Measurements from ENCODE around the gene DNAI1.

DNAI1 gene

GRCh38 chr9:34502891-34503290, 44.3 kb downstream of the DNAI1 start:
- peaks cover 7% of the 10 kb centered on the region for H3K27me3 ChIP-seq (replicated peaks)
- DNase-seq, result no peak
- H3K36me3 ChIP-seq (replicated peaks), result no peaks in the 10 kb centered on the region
- no peak overlapping the region for H3K27ac ChIP-seq
- in situ Hi-C loops (cut with HindIII; ENCODE audit: low pct_ligation_motif_present, low sequenced_read_pairs), result no loop called here
- TF ChIP-seq CTCF (IDR thresholded peaks at IDR 0.05; ENCODE audit: low read depth, low read length, missing control alignments), result no peak
- H3K4me3 ChIP-seq (ENCODE audit: low read depth, low read length), result no peak overlapping the region

DNA sequence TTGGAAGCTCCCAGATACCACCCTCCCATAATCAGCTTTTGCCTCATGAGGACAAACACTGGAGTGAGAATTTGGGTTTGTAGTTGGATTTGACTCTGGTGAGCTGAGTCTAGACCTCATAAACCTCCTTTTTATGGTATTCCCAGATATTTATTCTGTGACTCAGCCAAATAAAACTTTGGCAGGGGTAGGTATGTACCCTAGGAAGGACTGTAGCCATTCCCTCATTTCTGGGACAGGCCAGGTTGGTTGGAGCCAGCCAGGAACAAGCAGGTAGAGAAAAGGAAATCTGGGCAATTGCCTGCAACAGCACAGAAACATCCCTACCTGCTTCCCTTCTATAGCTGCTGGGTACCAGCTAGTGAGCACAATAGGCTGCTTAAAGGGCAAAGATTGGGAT, 44.8 kb downstream of the DNAI1 start:
- no peak for DNase-seq
- TF ChIP-seq CTCF (IDR thresholded peaks at IDR 0.05; ENCODE audit: low read depth, low read length, missing control alignments), result no peak
- Histone ChIP-seq H3K27me3 (replicated peaks) (peaks cover 7% of the 10 kb centered on the region), H3K36me3 (replicated peaks) (no peaks in the 10 kb centered on the region), H3K27ac (no peak overlapping the region), H3K4me3 (ENCODE audit: low read depth, low read length) (no peak overlapping the region)
- in situ Hi-C loops (cut with HindIII; ENCODE audit: low pct_ligation_motif_present, low sequenced_read_pairs), result no loop called here

DNA sequence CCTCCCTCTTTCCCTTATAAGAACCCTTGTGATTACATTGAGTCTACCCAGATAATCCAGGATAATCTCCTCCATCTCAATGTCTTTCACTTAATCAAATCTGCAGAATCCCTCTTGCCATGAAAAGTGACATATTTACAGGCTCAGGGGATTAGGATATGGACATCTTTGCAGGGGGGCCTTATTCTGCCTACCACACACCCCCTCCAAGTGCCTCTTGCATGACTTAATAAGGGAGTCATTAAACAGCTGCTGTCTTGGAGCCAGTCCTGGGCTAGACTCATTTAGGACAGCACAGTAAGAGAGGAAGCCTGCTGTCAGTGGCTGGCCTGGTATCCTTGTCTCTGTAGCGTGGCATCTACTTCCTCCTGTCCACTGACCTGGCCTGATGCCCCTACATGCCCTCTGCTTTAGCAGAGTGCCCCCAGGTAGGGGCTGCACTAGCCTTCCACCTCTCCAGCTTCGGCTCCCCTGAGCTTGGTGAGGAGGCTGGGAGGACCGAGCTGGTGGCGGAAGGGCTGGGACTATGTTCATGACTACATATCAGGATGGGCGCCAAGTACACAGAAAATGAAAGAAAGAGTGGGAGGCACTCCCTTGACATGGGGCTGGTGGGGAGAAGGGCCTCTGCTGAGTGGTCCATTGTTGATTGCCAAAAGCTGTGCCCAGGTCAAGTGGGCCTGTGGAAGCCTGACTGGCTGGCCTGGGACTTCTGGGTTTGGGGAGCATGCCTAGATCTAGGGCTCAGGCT, 46.9 kb downstream of the DNAI1 start:
- TF ChIP-seq CTCF (IDR thresholded peaks at IDR 0.05; ENCODE audit: low read depth, low read length, missing control alignments), result no peak
- Histone ChIP-seq H3K4me3 (ENCODE audit: low read depth, low read length) (no peak overlapping the region), H3K27ac (no peak overlapping the region), H3K27me3 (replicated peaks) (peaks cover 7% of the 10 kb centered on the region), H3K36me3 (replicated peaks) (no peaks in the 10 kb centered on the region)
- in situ Hi-C loops (cut with HindIII; ENCODE audit: low pct_ligation_motif_present, low sequenced_read_pairs), result no loop called here
- DNase-seq, result no peak

DNA sequence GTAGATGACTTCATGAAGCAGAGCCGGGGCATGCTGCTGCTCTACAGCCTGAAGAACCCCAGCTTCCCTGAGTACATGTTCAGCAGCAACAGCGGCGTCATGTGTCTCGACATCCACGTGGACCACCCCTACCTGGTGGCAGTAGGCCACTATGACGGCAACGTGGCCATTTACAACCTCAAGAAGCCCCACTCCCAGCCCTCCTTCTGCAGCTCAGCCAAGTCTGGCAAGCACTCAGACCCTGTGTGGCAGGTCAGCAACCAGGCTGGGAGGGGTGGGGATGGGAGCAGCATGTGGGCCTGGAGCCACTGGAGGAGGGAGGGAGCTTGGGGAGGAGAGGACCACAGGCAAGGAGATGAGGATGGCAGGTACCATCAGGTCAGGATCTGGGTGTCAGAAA, 48.0 kb downstream of the DNAI1 start:
- Histone ChIP-seq H3K4me3 (ENCODE audit: low read depth, low read length) (no peak overlapping the region), H3K27me3 (replicated peaks) (peaks cover 7% of the 10 kb centered on the region), H3K27ac (no peak overlapping the region), H3K36me3 (replicated peaks) (no peaks in the 10 kb centered on the region)
- in situ Hi-C loops (cut with HindIII; ENCODE audit: low pct_ligation_motif_present, low sequenced_read_pairs), result no loop called here
- no peak for DNase-seq
- no peak for TF ChIP-seq CTCF (IDR thresholded peaks at IDR 0.05; ENCODE audit: low read depth, low read length, missing control alignments)

GRCh38 chr9:34507556-34507955, 49.0 kb downstream of the DNAI1 start:
- H3K27ac ChIP-seq, result no peak overlapping the region
- H3K4me3 ChIP-seq (ENCODE audit: low read depth, low read length), result no peak overlapping the region
- in situ Hi-C loops (cut with HindIII; ENCODE audit: low pct_ligation_motif_present, low sequenced_read_pairs), result no loop called here
- no peaks in the 10 kb centered on the region for H3K36me3 ChIP-seq (replicated peaks)
- DNase-seq, result no peak
- peaks cover 7% of the 10 kb centered on the region for H3K27me3 ChIP-seq (replicated peaks)
- TF ChIP-seq CTCF (IDR thresholded peaks at IDR 0.05; ENCODE audit: low read depth, low read length, missing control alignments), result no peak

DNA sequence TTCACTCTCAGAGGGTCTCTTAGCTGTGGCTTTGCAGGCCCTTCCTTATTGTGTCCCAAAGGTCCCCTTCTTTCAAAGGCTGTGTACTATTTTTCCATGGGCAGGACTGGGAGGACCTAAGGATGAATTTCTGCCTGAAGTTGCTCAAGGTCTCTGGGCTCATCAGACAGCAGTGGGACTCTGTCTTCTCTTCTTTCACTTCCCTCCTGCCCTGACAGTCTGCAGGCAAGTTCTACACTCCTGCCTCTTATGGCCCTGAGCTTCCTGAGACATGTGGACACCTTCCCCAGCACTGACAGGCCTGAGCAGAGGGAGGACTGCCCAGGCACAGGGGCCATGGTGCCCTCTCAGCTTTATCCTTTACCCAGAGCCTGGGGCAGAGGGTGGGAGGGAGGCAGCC, 49.4 kb downstream of the DNAI1 start:
- Histone ChIP-seq H3K27me3 (replicated peaks) (peaks cover 7% of the 10 kb centered on the region), H3K4me3 (ENCODE audit: low read depth, low read length) (no peak overlapping the region), H3K27ac (no peak overlapping the region), H3K36me3 (replicated peaks) (no peaks in the 10 kb centered on the region)
- TF ChIP-seq CTCF (IDR thresholded peaks at IDR 0.05; ENCODE audit: low read depth, low read length, missing control alignments), result no peak
- in situ Hi-C loops (cut with HindIII; ENCODE audit: low pct_ligation_motif_present, low sequenced_read_pairs), result no loop called here
- no peak for DNase-seq

Data from brain microvascular endothelial cell (primary cell).